Stimulated activated CD4-positive, alpha-beta T cell treated with anti-CD3 and anti-CD28 coated beads, Interleukin-15, amount 100 ng/mL, for 1 hour (primary cell): ENCODE measurements around the gene SCGB1D4.
"Not testable (repeated sequence)": the region's sequence is repeated elsewhere in the genome, so short reads cannot be mapped to it uniquely, and the experiment has no call there.

Source experiments
- DNase-seq, 2 donors: peaks; one replicate each; pipeline ENCODE4 v3.0.0-alpha.2; 2020; ENCODE audit warnings: low read depth in 1 of 2, low spot score in 1 of 2

Gene SCGB1D4, protein sequence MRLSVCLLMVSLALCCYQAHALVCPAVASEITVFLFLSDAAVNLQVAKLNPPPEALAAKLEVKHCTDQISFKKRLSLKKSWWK

DNA sequence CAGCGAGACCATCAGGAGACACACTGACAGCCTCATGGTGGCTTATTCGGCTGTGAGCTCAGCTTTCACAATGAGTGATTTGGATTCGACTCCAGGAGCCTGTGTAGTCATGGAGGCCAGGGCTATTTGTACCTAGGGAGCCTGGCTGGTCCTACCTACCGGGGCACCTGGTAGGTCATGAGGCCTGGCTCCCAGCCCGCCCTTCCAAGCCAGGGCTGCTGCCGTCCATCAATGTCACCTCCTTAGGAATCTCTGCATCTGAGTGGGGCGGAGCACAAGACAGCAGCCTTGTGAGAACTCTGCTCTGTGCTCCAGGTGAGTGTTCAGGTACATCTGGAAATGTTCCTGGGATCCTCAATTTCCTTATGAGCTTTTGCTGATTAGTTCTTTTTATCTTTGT is at the start of gene SCGB1D4:
Gene SCGB1D4, minus strand, starts transcription at position 101 of the 400 bp plus-strand sequence. Its CDS starts 65 bp downstream, at position 36.
- no peak for DNase-seq

DNA sequence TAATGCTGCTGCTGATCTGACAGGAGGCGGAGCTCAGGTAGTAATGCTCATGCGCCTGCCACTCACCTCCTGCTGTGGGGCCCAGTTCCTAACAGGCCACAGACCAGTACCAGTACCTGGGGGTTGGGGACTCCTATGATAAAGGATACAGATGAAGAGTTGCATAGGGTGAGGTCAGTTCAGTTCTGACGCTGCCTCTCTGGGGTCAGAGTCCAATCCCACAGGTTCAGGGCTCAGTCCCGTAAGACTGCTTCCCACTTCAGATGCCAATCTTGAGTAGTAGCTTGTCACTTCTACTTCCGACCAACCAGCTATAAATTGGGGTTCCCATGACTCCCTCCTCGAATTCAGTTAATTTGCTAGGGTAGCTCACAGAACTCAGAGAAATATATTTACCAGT is 47.0 kb upstream of the SCGB1D4 start:
- no peak for DNase-seq

DNA sequence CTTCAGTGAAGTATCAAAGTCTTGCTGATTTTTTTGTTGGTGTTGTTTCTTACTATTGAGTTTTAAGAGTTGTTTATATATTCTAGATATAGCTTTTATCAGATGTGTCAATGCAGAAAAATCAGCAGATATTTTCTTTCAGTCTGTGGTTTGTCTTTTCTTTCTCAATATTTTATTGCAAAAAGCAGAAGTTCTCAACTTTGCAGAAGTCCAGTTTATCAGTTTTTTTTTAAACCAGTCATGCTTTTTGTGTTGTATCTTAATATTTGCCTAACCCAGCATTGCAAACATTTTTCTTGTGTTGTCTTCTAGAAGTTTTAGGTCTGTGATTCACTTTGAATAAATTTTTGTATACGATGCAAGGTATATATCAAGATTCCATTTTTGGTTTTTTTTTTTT is 45.3 kb upstream of the SCGB1D4 start:
- no peak for DNase-seq

DNA sequence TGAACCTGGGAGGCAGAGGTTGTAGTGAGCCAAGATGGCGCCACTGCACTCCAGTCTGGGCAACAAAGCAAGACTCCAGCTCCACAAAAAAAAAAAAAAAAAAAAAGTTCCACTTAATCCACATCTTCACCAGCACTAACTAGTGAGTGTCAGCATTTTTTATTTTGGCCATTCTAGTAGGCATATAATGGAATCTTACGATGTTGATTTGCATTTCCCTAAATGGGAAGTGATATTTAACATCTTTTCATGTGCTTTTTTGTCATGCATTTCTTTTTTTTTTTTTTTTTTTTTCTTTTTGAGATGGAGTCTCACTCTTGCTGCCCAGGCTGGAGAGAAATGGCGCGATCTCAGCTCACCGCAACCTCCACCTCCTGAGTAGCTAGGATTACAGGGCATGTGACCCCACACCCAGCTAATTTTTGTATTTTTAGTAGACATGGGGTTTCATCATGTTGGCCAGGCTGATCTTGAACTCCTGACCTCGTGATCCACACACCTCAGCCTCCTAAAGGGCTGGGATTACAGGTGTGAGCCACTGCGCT is 44.8 kb upstream of the SCGB1D4 start:
- not testable (repeated sequence) for DNase-seq

DNA sequence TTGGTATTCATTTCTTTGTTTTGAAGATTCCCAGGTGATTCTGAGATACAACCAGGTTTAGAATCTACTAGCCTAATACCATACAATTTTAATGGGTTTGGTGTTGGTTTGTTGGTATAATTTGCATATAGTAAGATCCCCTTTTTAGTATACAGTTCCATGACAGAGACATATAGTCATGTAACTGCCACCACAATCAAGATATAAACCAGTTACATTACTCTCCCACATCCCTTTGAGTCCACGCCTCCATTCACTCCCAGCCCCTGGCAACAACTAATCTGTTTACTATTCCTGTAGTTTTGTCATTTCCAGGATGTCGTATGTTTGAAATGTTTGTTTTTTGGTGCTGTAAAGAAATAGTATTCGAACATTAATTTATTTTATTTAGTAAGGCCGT is 42.7 kb upstream of the SCGB1D4 start:
- DNase-seq = no peak

DNA sequence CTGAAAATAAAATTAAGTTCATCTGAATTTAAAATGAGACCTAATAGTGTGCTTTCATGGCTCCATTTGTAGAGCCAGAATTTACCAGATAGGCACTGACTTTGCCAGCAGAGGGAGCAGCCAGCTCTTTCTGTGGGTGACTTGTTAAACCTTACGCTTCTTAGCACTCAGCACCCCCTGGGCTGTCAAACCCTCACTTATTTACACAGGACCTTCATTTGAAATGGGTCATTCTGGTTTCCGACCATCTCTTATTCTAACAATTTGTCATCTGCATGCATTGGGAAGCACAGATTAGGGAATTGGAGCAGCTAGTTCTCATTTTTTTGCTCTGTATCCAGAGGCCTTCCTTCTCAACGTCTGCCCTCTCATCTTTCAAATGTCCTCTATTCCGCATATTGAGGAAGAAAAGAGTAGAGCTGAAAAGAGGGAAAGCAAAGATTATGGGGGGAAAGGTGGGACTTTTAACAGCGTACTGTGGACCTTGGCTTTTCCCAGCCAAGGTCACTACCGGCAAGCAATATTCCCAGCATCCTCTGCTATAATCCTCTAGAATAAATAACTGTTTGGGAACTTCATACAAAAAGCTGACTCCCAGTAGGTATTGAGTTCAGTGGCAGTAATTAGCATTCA is 41.5 kb upstream of the SCGB1D4 start:
- DNase-seq = peak in 1 of 2 donors; percentile 33

DNA sequence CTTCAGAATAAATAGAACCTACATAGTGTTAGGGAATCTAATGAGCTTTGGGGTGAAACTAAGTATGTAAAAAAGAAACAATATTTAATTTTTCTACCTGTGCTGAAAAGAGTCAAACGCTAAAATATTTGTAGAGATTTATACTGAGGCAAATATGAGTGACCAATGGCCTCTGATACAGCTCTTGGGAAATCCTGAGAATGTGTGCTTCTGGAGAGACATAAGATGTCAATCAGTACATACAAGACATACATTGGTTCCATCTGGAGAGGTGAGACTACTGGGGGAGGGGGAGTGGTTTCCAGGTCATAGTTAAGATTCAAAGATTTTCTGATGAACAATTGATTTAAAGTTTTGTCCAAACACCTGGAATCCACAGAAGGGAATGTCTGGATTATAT is 39.3 kb upstream of the SCGB1D4 start:
- no peak for DNase-seq

DNA sequence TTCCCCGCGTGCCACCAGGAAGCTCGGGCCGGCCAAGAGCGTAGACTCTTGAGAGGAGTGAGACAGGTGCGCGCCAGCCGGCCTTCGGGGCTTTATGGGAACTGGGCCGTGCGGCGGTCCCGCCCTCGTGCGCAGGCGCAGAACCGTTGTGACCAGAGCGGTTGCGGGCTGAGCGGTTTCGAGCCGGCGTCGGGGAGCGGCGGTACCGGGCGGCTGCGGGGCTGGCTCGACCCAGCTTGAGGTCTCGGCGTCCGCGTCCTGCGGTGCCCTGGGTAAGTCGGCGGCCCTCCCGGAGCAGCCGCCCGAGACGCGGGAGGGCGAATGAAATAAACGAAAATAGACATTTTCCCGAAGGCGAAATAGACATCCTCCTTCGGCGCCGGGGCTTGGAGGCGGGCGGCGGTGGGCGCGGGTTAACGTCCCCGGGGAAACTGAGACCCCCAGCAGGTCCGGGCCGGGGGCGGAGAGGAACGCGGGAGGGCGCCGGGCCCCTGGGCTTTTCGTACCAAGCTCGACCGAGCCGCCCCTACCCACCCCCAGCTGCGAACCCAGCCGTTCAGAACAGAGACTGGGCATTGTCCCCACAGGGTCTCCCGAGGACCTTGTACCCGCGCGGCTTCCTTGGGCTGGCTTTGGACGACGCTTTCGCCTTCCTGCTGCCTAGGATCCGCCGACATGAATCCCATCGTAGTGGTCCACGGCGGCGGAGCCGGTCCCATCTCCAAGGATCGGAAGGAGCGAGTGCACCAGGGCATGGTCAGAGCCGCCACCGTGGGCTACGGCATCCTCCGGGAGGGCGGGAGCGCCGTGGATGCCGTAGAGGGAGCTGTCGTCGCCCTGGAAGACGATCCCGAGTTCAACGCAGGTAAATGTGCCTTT is 38.7 kb upstream of the SCGB1D4 start, which contains the start of gene ASRGL1:
Gene ASRGL1, plus strand, starts transcription at position 146 of the 879 bp plus-strand sequence. Its CDS starts 530 bp downstream, at position 676.
- peak; percentile 48 to 74 for DNase-seq

DNA sequence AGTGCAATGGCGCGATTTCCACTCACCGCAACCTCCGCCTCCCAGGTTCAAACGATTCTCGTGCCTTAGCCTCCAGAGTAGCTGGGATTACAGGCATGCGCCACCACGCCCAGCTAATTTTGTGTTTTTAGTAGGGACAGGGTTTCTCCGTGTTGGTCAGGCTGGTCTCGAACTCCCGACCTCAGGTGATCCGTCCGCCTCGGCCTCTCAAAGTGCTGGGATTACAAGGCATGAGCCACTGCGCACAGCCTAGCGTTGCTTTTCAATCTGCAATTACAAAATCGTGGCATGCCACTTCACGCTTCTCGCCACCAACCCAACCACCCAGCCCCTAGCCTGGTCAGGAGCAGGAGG is 38.1 kb upstream of the SCGB1D4 start:
- not testable (repeated sequence) for DNase-seq

DNA sequence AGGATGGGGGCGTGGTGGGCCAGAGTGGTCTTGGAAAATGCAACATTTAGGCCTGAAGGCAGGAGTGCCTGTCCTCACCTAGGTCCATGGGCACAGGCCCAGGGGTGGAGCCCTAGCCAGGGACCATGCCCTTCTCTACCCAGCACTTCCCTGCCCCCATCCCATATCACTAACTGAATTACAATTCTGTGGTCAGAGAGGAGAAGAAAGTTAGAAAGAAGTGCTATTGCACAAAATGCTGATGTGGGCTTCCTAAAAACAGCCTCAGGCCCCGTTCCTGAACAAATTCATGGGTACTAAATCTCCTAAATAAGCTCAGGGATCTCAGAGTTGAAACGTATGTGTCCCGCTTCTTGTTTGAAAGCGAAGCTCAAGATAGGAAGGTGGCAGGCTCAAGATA is 34.9 kb upstream of the SCGB1D4 start:
- DNase-seq = no peak

DNA sequence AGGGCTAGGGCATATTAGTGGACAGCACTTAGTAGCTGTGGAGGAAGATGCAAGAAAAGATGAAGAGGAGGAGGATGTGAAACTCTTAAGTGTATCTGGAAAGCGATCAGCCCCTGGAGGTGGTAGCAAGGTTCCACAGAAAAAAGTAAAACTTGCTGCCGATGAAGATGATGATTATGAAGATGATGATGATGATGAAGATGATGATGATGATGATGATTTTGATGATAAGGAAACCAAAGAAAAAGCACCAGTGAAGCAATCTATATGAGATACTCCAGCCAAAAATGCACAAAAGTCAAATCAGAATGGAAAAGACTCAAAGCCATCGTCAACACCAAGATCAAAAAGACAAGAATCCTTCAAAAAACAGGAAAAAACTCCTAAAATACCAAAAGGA is 32.4 kb upstream of the SCGB1D4 start:
- DNase-seq = not testable (repeated sequence)

DNA sequence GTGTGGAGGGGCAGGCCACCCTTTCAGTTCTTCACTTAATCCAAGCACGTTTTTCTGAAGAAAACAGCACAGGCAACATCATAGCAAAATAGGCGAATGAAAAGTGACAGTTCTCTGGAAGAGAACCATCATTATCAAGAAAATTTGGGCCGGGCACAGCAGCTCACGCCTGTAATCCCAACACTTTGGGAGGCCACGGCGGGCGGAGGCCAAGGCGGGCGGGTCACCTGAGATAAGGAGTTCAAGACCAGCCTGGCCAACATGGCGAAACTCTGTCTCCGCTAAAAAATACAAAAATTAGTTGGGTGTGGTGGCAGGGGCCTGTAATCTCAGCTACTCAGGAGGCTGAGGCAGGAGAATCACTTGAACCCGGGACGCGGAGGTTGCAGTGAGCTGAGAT is 28.7 kb upstream of the SCGB1D4 start:
- DNase-seq = not testable (repeated sequence)

DNA sequence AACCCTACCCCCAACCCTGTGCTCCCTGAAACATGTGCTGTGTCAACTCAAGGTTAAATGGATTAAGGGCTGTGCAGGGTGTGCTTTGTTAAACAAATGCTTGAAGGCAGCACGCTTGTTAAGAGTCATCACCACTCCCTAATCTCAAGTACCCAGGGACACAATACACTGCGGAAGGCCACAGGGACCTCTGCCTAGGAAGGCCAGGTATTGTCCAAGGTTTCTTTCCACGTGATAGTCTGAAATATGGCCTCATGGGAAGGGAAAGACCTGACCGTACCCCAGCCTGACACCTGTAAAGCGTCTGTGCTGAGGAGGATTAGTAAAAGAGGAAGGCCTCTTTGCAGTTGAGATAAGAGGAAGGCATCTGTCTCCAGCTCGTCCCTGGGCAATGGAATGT is 27.8 kb upstream of the SCGB1D4 start:
- not testable (repeated sequence) for DNase-seq

DNA sequence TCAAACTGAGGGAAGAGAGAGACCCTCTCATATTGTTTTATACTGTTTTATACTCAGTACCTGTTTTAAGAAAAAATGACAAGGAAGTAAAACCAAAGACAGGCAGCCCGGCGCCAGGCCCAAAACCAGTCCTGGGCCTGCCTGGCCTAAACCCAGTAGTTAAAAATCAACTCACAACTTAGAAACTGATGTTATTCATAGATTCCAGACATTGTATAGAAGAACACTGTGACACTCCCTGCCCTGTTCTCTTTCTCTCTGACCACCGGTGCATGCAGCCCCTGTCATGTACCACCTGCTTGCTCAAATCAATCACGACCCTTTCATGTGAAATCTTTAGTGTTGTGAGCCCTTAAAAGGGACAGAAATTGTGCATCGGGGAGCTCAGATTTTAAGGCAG is 26.9 kb upstream of the SCGB1D4 start:
- not testable (repeated sequence) for DNase-seq

DNA sequence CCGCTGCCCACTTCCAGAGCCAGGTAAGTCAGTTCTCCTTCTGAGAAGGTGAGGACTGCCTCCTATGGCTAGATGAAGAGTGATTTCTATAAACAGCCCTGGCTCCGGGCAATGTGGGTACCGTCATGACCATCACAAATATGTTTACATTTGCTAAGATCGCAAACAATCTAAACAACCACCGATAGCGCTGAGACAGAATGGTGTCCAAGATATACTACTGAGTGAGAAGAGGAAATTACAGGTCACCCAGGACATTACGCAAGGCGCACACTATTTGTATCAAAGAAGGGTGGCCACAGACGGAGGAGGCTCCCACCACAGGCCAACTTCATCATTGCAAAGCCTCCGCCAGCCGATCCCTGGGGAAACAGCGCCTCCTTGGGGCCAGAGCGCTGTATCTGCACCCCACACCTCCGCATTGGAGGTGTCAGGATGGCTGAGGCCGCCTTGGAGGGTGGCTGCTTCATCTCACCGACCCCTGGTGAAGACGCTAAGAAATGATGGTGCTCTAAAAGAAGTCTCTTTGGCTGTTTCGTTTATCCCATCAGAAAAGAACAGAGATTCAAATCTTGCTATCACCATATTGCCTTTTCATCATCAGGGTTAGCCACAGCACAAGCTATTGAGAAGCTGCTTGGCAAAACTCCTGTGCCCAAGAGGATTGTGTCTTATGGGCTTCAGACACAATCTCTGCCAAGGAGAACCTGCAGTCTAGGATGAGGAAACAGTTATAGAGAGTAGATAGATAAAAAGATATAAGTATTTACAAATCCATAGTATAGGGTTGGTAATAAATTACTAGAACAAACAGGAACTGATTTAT is 26.1 kb upstream of the SCGB1D4 start:
- peak in 1 of 2 donors; percentile 44 for DNase-seq

DNA sequence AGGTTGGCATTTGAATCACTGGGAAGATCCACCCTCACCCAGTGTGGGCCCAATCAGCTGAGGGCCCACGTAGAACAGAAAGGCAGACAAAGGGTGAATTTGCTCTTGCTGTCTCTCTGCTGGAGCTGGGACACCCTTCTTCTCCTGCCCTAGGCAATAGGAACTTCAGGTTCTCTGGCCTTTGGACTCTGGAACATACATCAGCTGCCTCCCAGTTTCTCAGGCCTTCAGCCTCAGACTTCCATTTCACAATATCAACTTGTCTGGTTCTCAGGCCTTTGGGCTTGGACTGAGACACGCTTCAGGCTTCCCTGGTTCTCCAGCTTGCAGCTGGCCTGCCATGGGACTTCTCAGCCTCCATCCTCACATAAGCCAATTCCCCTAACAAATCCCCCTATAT is 23.6 kb upstream of the SCGB1D4 start:
- DNase-seq = no peak

DNA sequence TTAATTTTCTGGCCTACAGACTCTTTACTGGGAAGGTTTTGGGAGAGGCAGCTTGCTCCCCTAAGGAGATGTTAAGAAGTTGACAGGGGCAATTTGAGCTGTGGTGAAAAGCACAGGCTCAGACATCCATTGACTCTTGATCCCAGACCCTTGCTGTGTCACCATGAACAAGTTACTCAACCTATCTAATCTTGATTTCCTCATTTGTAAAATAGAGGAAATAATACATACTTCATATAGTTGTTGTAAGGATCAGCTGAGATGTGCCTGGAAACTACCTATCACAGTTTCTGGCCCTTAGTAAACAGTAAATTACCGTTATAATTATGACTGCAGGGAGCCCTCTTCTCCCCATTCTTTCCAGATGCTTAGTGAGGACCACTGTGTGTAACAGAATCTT is 16.6 kb upstream of the SCGB1D4 start:
- DNase-seq = no peak

DNA sequence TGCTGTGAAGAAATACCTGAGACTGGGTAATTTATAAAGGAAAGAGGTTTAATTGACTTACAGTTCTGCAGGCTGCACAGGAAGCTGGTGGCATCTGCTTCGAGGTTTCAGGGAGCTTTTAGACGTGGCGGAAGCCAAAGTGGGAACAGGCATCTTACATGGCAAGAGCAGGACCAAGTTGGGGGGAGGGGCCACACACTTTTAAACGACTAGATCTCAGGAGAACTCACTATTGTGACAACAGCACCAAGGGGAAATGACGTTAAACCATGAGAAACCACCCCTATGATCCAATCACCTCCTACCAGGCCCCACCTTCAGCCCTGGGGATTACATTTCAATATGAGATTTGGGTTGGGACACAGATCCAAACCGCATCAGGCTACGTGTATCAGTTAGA is 11.1 kb upstream of the SCGB1D4 start:
- DNase-seq = no peak

DNA sequence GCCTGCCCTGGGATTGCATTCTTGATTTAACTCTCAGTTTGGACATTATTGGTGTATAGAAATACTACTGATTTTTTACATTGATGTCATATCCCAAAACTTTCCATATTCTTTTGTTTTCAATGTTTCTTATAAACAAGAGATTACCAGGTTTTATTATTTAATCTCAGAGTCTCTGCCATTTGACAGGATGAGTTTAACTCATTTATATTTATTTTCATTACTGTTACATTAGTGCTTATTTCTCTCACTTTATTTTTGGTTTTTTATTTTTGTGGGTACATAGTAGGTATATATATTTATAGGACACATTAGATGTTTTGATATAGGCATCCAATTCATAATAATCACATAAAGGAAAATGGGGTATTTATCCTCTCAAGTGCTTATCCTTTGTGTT is 9.1 kb upstream of the SCGB1D4 start:
- no peak for DNase-seq

DNA sequence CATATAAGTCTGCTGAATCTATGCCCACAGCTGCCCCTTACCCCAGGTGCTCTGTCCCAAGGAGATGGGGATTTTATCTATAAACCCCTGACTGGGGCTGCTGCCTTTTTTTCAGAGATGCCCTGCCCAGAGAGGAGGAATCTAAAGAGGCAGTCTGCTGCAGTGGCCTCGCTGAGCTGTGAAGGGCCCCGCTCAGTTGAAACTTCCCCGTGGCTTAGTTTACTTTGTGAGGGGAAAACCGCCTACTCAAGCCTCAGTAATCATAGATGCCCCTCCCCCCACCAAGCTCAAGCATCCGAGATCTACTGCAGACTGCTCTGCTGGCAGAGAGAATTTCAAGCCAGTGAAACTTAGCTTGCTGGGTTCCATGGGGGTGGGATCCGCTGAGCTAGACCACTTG is 7.4 kb upstream of the SCGB1D4 start:
- DNase-seq = no peak

DNA sequence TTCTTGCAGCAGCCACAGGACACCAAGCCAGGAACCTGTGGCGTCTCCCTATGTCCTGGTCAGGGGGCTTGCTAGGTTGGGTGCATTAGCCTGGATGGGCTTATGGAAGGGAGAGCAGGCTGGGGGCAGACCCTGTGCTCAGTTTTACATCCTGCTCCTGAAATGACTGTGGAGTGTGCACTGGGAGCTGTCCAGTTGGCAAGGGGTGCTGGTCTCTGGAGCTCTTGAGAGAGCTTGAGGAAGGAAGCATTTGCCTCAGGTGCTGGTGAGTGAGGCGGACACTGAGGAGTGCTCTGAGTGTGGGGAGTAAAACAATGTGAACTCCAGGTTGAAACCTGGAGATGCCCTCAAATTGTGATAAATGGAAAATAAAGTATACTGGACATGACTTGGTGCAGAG is 3.4 kb downstream of the SCGB1D4 start:
- DNase-seq = no peak
